Body of pancreas (tissue), 4 donors: ENCODE data around the gene PTK6. TPM values are rescaled to one million over a fixed set of nuclear protein-coding genes. Genes with fewer than 3 reads are reported as not detected.

Experiments used
- ATAC-seq: fragments of 150-250 bp; one replicate; pipeline ENCODE4 v1.9.1; 2016
- DNase-seq, 4 donors: peaks; one replicate each; pipeline ENCODE4 v3.0.0-alpha.2; 2019
- H3K27ac ChIP-seq, 4 donors: fragments of 200-600 bp; sonication (generic); 1 replicate in 3 of 4; 2 replicates in 1 of 4; pipeline versions ENCODE4 v1.5.1 to v1.6.1; 2016 to 2019; ENCODE audit warnings: mild to moderate bottlenecking in 1 of 4, mixed read lengths in 1 of 4, moderate library complexity in 1 of 4
- H3K27me3 ChIP-seq, 2 donors: fragments of 200-600 bp; sonication (generic); one replicate each; pipeline ENCODE4 v1.6.0; 2016; ENCODE audit warnings: mild to moderate bottlenecking in 1 of 2
- H3K36me3 ChIP-seq, 2 donors: fragments of 200-600 bp; sonication (generic); replicated peaks in 1 of 2; 2 replicates each; pipeline ENCODE4 v1.5.1; 2016; ENCODE audit warnings: low read depth in 2 of 2; ENCODE audit not compliant: insufficient read depth in 1 of 2
- H3K4me1 ChIP-seq: fragments of 200-600 bp; sonication (generic); one replicate; pipeline ENCODE4 v1.6.0; 2016
- H3K4me3 ChIP-seq, 2 donors: fragments of 200-600 bp; sonication (generic); 1 replicate in 1 of 2; 2 replicates in 1 of 2; pipeline ENCODE4 v1.5.1; 2016 to 2019
- H3K9me3 ChIP-seq, 3 donors: fragments of 200-600 bp; sonication (generic); 1 replicate in 2 of 3; 2 replicates in 1 of 3; pipeline ENCODE4 v1.5.1; 2016
- CTCF ChIP-seq, 7 experiments: fragments of 450-650 bp in 4 of 7; fragments of 200-600 bp in 3 of 7; sonication (generic) in 3 of 7; IDR thresholded peaks; one replicate each; pipeline ENCODE4 v1.5.1; 2016 to 2019; ENCODE audit warnings: antibody characterized with exemption in 7 of 7
- POLR2A ChIP-seq, 3 donors: fragments of 450-650 bp; IDR thresholded peaks; one replicate each; pipeline ENCODE4 v1.6.1; 2016; ENCODE audit warnings: antibody characterized with exemption in 3 of 3, mild to moderate bottlenecking in 2 of 3
- WGBS, 2 donors: methylation state at CpG; one replicate each; pipeline ENCODE4 v1.1.5; 2017; 5-methylcytosine and 5-hydroxymethylcytosine counted together
- intact Hi-C: fragments of 100-400 bp; cut with DNase I; formaldehyde crosslinking; loops from one replicate; pipeline ENCODE4 v1.15.1; 2023
- total RNA-seq, 2 donors: library from RNA; depleted of rRNA; stranded (reverse); fragments of >200 nt; gene quantifications; one replicate each; pipeline ENCODE4 v1.1.0, GENCODE V29; 2016

PTK6 gene
- total RNA-seq, 2 donors from 2014 or later, result 3.0 to 5.4 TPM

GRCh38 chr20:63498960-63499337 lies 38.2 kb downstream of the PTK6 start, which contains the start of gene EEF1A2:
TSS of gene EEF1A2 (minus strand) at chr20:63499083. CDS start at chr20:63497763, 1,320 bp downstream.
- peaks cover 0 to 6% of the 10 kb centered on the region in 2 donors for H3K27me3 ChIP-seq
- intact Hi-C loops, result no loop called here

GRCh38 chr20:63497946-63498935 lies 38.9 kb downstream of the PTK6 start:
- no peaks in the 10 kb centered on the region for H3K36me3 ChIP-seq
- 0 to 5% methylated on average over 3 to 38 of the region's 60 CpGs for WGBS, 2 donors
- peaks cover 0 to 6% of the 10 kb centered on the region in 2 donors for H3K27me3 ChIP-seq
- ATAC-seq (peak; percentile 38), DNase-seq (peak in 3 of 4 donors; percentile 55 to 85 (median 66))
- TF ChIP-seq CTCF (IDR thresholded peaks at IDR 0.05) (no peak), POLR2A (IDR thresholded peaks at IDR 0.05) (no peak)
- H3K4me3 ChIP-seq, result no peak overlapping the region
- H3K9me3 ChIP-seq, result no peaks in the 10 kb centered on the region
- no peak overlapping the region for H3K27ac ChIP-seq
- peaks cover 30% of the 10 kb centered on the region for H3K4me1 ChIP-seq
- intact Hi-C loops, result no loop called here

More at GRCh38 chr20:63498960-63499337, 38.2 kb downstream of the PTK6 start, which contains the start of gene EEF1A2:
- Histone ChIP-seq H3K4me1 (peaks cover 30% of the 10 kb centered on the region), H3K4me3 (no peak within 1 kb of the TSS), H3K27ac (no peak within 1 kb of the TSS), H3K9me3 (no peaks in the 10 kb centered on the region), H3K36me3 (no peaks in the 10 kb centered on the region)
- DNase-seq, result peak in 2 of 4 donors; percentile 42 to 49
- 2% methylated on average over 19 of the region's 58 CpGs; no CpG with 5 or more reads in 1 of the 2 donors for WGBS, 2 donors
- TF ChIP-seq POLR2A (IDR thresholded peaks at IDR 0.05), result no peak
- peak in 2 of 7 experiments; percentile 23 to 24 for TF ChIP-seq CTCF (IDR thresholded peaks at IDR 0.05)
- ATAC-seq, result no peak

- no peak for ATAC-seq
- Histone ChIP-seq H3K9me3 (no peaks in the 10 kb centered on the region), H3K27ac (no peak overlapping the region), H3K4me3 (no peak overlapping the region), H3K36me3 (no peaks in the 10 kb centered on the region), H3K27me3 (peaks cover 0 to 6% of the 10 kb centered on the region in 2 donors), H3K4me1 (peaks cover 30% of the 10 kb centered on the region)
- intact Hi-C loops, result no loop called here
- 61 to 62% methylated on average over 11 to 19 of the region's 20 CpGs for WGBS, 2 donors
- peak in 1 of 4 donors; percentile 18 for DNase-seq
- TF ChIP-seq POLR2A (IDR thresholded peaks at IDR 0.05) (no peak), CTCF (IDR thresholded peaks at IDR 0.05) (no peak)
Observed at GRCh38 chr20:63497138-63497945, 39.8 kb downstream of the PTK6 start.

- Histone ChIP-seq H3K9me3 (no peaks in the 10 kb centered on the region), H3K4me3 (no peak overlapping the region), H3K36me3 (no peaks in the 10 kb centered on the region), H3K27ac (no peak overlapping the region), H3K27me3 (peaks cover 0 to 6% of the 10 kb centered on the region in 2 donors), H3K4me1 (peaks cover 30% of the 10 kb centered on the region)
- intact Hi-C loops, result no loop called here
- TF ChIP-seq POLR2A (IDR thresholded peaks at IDR 0.05) (no peak), CTCF (IDR thresholded peaks at IDR 0.05) (no peak)
- DNase-seq, result peak in 1 of 4 donors; percentile 34
- ATAC-seq, result peak; percentile 10
- WGBS, 2 donors, result 0 to 65% methylated on average over 3 to 14 of the region's 16 CpGs
Observed at GRCh38 chr20:63496596-63497120, 40.5 kb downstream of the PTK6 start.
